H9 (cell line): ENCODE data around the gene IQCC. TPM values are rescaled to one million over a fixed set of nuclear protein-coding genes. Genes with fewer than 3 reads are reported as not detected.

Source experiments
- DNase-seq: peaks from one replicate; pipeline ENCODE4 v3.0.0-alpha.2; 2017
- H2AFZ ChIP-seq: one replicate; pipeline ENCODE4 v1.6.1; 2013; ENCODE audit warnings: mild to moderate bottlenecking, low read length, control low read depth, moderate library complexity
- H2AK5ac ChIP-seq: 2 replicates; pipeline ENCODE4 v1.6.1; 2013; ENCODE audit warnings: low read length, control low read depth, mixed read lengths; ENCODE audit not compliant: insufficient read length
- H2BK120ac ChIP-seq: one replicate; pipeline ENCODE4 v1.6.1; 2013; ENCODE audit warnings: low read depth, mild to moderate bottlenecking, low read length, control low read depth, inconsistent platforms; ENCODE audit not compliant: poor library complexity, severe bottlenecking
- H2BK12ac ChIP-seq: 2 replicates; pipeline ENCODE4 v1.6.1; 2013; ENCODE audit warnings: low read length, control low read depth, mixed read lengths, low read depth; ENCODE audit not compliant: insufficient read length
- H2BK15ac ChIP-seq: 2 replicates; pipeline ENCODE4 v1.6.1; 2013; ENCODE audit warnings: low read depth, low read length, control low read depth
- H2BK20ac ChIP-seq: one replicate; pipeline ENCODE4 v1.6.1; 2013; ENCODE audit warnings: low read depth, mild to moderate bottlenecking, low read length, control low read depth, inconsistent platforms; ENCODE audit not compliant: poor library complexity, severe bottlenecking
- H2BK5ac ChIP-seq: 2 replicates; pipeline ENCODE4 v1.6.1; 2013; ENCODE audit warnings: low read length, control low read depth, mixed read lengths; ENCODE audit not compliant: insufficient read length
- H3K14ac ChIP-seq: 2 replicates; pipeline ENCODE4 v1.6.1; 2013; ENCODE audit warnings: low read length, control low read depth; ENCODE audit not compliant: insufficient read depth
- H3K18ac ChIP-seq: 2 replicates; pipeline ENCODE4 v1.6.1; 2013; ENCODE audit warnings: low read depth, mild to moderate bottlenecking, mixed read lengths, low read length, control low read depth; ENCODE audit not compliant: insufficient read length
- H3K23ac ChIP-seq: 2 replicates; pipeline ENCODE4 v1.6.1; 2013; ENCODE audit warnings: low read length, control low read depth, mixed read lengths, low read depth; ENCODE audit not compliant: insufficient read length
- H3K23me2 ChIP-seq: 2 replicates; pipeline ENCODE4 v1.6.1; 2013; ENCODE audit warnings: low read depth, mild to moderate bottlenecking, mixed read lengths, low read length, control low read depth; ENCODE audit not compliant: insufficient read length, poor library complexity, severe bottlenecking
- H3K27ac ChIP-seq: 2 replicates; pipeline ENCODE4 v1.5.1; 2013; ENCODE audit warnings: low read length, control low read depth, mixed read lengths, low read depth; ENCODE audit not compliant: insufficient read length
- H3K27me3 ChIP-seq: 2 replicates; pipeline ENCODE4 v1.6.1; 2013; ENCODE audit warnings: low read length, control low read depth, inconsistent platforms; ENCODE audit not compliant: insufficient read depth
- H3K4ac ChIP-seq: 2 replicates; pipeline ENCODE4 v1.6.1; 2013; ENCODE audit warnings: low read depth, mild to moderate bottlenecking, control low read depth, inconsistent platforms, low read length, moderate library complexity
- H3K4me1 ChIP-seq: 2 replicates; pipeline ENCODE4 v1.6.1; 2013; ENCODE audit warnings: low read length, control low read depth, inconsistent platforms; ENCODE audit not compliant: insufficient read depth
- H3K4me2 ChIP-seq: 2 replicates; pipeline ENCODE4 v1.6.1; 2013; ENCODE audit warnings: low read length, control low read depth, mixed read lengths; ENCODE audit not compliant: insufficient read length, insufficient read depth
- H3K56ac ChIP-seq: 2 replicates; pipeline ENCODE4 v1.6.1; 2013; ENCODE audit warnings: low read depth, mild to moderate bottlenecking, mixed read lengths, low read length, control low read depth; ENCODE audit not compliant: insufficient read length
- H3K79me1 ChIP-seq: 2 replicates; pipeline ENCODE4 v1.6.1; 2013; ENCODE audit warnings: low read depth, mild to moderate bottlenecking, moderate library complexity, low read length, control low read depth, inconsistent platforms; ENCODE audit not compliant: insufficient read depth, poor library complexity, severe bottlenecking
- H3K79me2 ChIP-seq: 2 replicates; pipeline ENCODE4 v1.6.1; 2013; ENCODE audit warnings: low read length, control low read depth, inconsistent platforms; ENCODE audit not compliant: insufficient read depth
- H3K9ac ChIP-seq: 2 replicates; pipeline ENCODE4 v1.6.1; 2013; ENCODE audit warnings: low read length, control low read depth, mixed read lengths; ENCODE audit not compliant: insufficient read length; ENCODE audit errors: extremely low read depth
- H3K9me3 ChIP-seq: one replicate; pipeline ENCODE4 v1.6.1; 2013; ENCODE audit warnings: low read depth, low read length, inconsistent platforms; ENCODE audit not compliant: control insufficient read depth
- H3T11ph ChIP-seq: one replicate; pipeline ENCODE4 v1.6.1; 2013; ENCODE audit warnings: mild to moderate bottlenecking, low read length, control low read depth, inconsistent platforms
- H4K20me1 ChIP-seq: one replicate; pipeline ENCODE4 v1.6.1; 2013; ENCODE audit not compliant: control insufficient read depth, insufficient read length, insufficient read depth
- H4K5ac ChIP-seq: 2 replicates; pipeline ENCODE4 v1.6.1; 2013; ENCODE audit warnings: low read depth, mild to moderate bottlenecking, mixed read lengths, low read length, control low read depth; ENCODE audit not compliant: insufficient read length
- H4K8ac ChIP-seq: replicated peaks from 2 replicates; pipeline ENCODE4 v1.6.1; 2013; ENCODE audit warnings: low read length, control low read depth, mixed read lengths, low read depth; ENCODE audit not compliant: insufficient read length
- H4K91ac ChIP-seq: 2 replicates; pipeline ENCODE4 v1.6.1; 2013; ENCODE audit warnings: low read depth, mild to moderate bottlenecking, moderate library complexity, mixed read lengths, low read length, control low read depth; ENCODE audit not compliant: insufficient read length
- H3K27ac Mint-ChIP-seq, 3 experiments: 2 replicates in 2 of 3; 3 replicates in 1 of 3; pipeline ENCODE4 v1.8.0; 2020 to 2021; ENCODE audit warnings: mixed read lengths in 3 of 3, mild to moderate bottlenecking in 1 of 3, moderate library complexity in 1 of 3
- H3K27me3 Mint-ChIP-seq: 2 replicates; pipeline ENCODE4 v1.8.0; 2021; ENCODE audit warnings: low read depth, mild to moderate bottlenecking, moderate library complexity, mixed read lengths
- H3K36me3 Mint-ChIP-seq, 3 experiments: 2 replicates in 2 of 3; 3 replicates in 1 of 3; pipeline ENCODE4 v1.8.0; 2020 to 2021; ENCODE audit warnings: low read depth in 3 of 3, mixed read lengths in 3 of 3; ENCODE audit not compliant: insufficient read depth in 1 of 3
- H3K4me1 Mint-ChIP-seq, 2 experiments: 2 replicates each; pipeline ENCODE4 v1.8.0; 2020; ENCODE audit warnings: mixed read lengths in 2 of 2
- H3K4me3 Mint-ChIP-seq, 2 experiments: 2 replicates in 1 of 2; 3 replicates in 1 of 2; pipeline ENCODE4 v1.8.0; 2020 to 2021; ENCODE audit warnings: mild to moderate bottlenecking in 2 of 2, mixed read lengths in 2 of 2, moderate library complexity in 1 of 2
- H3K9me3 Mint-ChIP-seq, 2 experiments: 2 replicates in 1 of 2; 3 replicates in 1 of 2; pipeline ENCODE4 v1.8.0; 2020; ENCODE audit warnings: mild to moderate bottlenecking in 2 of 2, mixed read lengths in 2 of 2, moderate library complexity in 1 of 2
- WGBS: extraction: QIAGEN DNeasy Blood & Tissue Kit; methylation state at CpG from one replicate; pipeline ENCODE4 v1.1.7; 2013; ENCODE audit warnings: missing lambda C conversion rate, low lambda C conversion rate, mixed read lengths; ENCODE audit not compliant: insufficient read length; ENCODE audit errors: extremely low coverage; 5-methylcytosine and 5-hydroxymethylcytosine counted together
- total RNA-seq: library from RNA; stranded (reverse); gene quantifications from 2 replicates; pipeline ENCODE4 v1.2.1, GENCODE V29; 2021
- TF ChIP-seq, protein P1 (sequence below): fragments of 200-600 bp; sonication (generic); conservative IDR thresholded peaks from 3 replicates; pipeline ENCODE4 v1.8.0; 2021; ENCODE audit warnings: antibody characterized with exemption, mild to moderate bottlenecking

The IQCC gene
- total RNA-seq, 1 experiment from 2014 or later, result 5.3 TPM

- no peaks in the 10 kb centered on the region for H3K9me3 Mint-ChIP-seq
Measured at GRCh38 chr1:32201011-32201855, 4.2 kb upstream of the IQCC start.

More at GRCh38 chr1:32201011-32201855, 4.2 kb upstream of the IQCC start:
- H4K20me1 ChIP-seq, result no peaks in the 10 kb centered on the region
- no peak overlapping the region for H4K8ac ChIP-seq
- H3K18ac ChIP-seq, result no peak overlapping the region
- H3K4me2 ChIP-seq, result peak overlapping the region; percentile 56
- no peaks in the 10 kb centered on the region; the same call in 1 of the 2 replicates for H3K27me3 ChIP-seq
- H3K4me1 Mint-ChIP-seq, result peaks cover 43 to 45% of the 10 kb centered on the region in 2 experiments
- H3K4ac ChIP-seq, result no peak overlapping the region
- H3K79me1 ChIP-seq, result no peaks in the 10 kb centered on the region
- H3K27ac ChIP-seq, result no peak overlapping the region
- WGBS, result no CpG with 5 or more reads among the region's 26 CpGs
- peaks cover 12% of the 10 kb centered on the region for H3K27me3 Mint-ChIP-seq
- no peak overlapping the region for H3K23ac ChIP-seq
- no peak overlapping the region for H2BK5ac ChIP-seq
- no peak overlapping the region for H2BK15ac ChIP-seq
- H2BK12ac ChIP-seq, result no peak overlapping the region
- no peaks in the 10 kb centered on the region for H3K9me3 ChIP-seq
- H3K4me3 Mint-ChIP-seq, result peak overlapping the region; percentile 69 to 81
- H2BK20ac ChIP-seq, result no peak overlapping the region
- H3T11ph ChIP-seq, result no peak overlapping the region
- H4K91ac ChIP-seq, result no peak overlapping the region
- peaks cover 2% of the 10 kb centered on the region; the same call in 1 of the 2 replicates for H3K4me1 ChIP-seq
- DNase-seq, result peak; percentile 78
- H3K14ac ChIP-seq, result no peak overlapping the region
- H2BK120ac ChIP-seq, result no peak overlapping the region
- H3K56ac ChIP-seq, result no peak overlapping the region
- no peaks in the 10 kb centered on the region for H3K79me2 ChIP-seq
- TF ChIP-seq, protein P1, sequence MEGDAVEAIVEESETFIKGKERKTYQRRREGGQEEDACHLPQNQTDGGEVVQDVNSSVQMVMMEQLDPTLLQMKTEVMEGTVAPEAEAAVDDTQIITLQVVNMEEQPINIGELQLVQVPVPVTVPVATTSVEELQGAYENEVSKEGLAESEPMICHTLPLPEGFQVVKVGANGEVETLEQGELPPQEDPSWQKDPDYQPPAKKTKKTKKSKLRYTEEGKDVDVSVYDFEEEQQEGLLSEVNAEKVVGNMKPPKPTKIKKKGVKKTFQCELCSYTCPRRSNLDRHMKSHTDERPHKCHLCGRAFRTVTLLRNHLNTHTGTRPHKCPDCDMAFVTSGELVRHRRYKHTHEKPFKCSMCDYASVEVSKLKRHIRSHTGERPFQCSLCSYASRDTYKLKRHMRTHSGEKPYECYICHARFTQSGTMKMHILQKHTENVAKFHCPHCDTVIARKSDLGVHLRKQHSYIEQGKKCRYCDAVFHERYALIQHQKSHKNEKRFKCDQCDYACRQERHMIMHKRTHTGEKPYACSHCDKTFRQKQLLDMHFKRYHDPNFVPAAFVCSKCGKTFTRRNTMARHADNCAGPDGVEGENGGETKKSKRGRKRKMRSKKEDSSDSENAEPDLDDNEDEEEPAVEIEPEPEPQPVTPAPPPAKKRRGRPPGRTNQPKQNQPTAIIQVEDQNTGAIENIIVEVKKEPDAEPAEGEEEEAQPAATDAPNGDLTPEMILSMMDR, result no peak
- peak overlapping the region in 1 of 3 experiments; percentile 71; a peak in 2 of 7 replicates for H3K27ac Mint-ChIP-seq
- H4K5ac ChIP-seq, result no peak overlapping the region
- no peak overlapping the region for H2AFZ ChIP-seq
- no peak overlapping the region for H3K9ac ChIP-seq
- no peak overlapping the region for H2AK5ac ChIP-seq
- H3K23me2 ChIP-seq, result peaks cover 13% of the 10 kb centered on the region
- H3K36me3 Mint-ChIP-seq, result peaks cover 6 to 25% (median 19%) of the 10 kb centered on the region in 3 experiments; a peak in 6 of 7 replicates
